Activated T-cell treated with anti-CD3 and anti-CD28 coated beads for 4 hours (primary cell): ENCODE data around the gene WDR7.

Experiments used
- DNase-seq: peaks from one replicate; pipeline ENCODE4 v3.0.0-alpha.2; 2020

WDR7 gene

DNA sequence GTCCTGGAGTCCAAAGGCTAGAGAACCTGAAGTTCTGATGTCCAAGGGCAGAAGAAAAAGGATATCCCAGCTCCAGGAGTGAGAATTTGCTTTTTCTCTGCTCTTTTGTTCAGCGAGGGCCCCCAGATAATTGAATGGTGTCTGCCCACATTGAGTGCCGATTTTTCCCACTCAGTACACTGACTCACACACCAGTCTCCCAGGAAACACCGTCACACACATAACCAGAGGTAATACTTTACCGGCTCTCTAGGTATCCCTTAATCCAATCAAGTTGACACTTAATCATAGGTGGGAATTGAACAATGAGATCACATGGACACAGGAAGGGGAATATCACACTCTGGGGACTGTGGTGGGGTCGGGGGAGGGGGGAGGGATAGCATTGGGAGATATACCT is 161.5 kb downstream of the WDR7 start:
- no peak for DNase-seq

DNA sequence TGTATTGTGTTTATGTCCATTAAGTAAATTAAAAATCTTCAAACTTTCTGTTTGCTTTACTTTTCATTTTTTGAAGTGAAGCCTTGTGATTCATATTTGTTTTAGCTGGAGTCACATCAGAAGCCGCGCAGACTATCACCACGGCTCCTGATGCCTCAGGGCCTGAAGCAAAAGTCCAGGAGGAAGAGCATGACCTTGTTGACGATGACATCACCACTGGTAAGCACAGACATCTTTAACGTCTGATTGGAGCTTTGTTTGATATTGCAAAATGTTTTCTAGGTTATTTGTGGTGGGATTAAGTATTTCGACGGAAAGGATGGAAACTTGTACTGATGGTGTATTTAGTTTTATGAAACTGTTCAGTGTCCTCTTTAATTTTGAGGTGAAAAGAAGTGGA is 164.8 kb downstream of the WDR7 start:
- no peak for DNase-seq

DNA sequence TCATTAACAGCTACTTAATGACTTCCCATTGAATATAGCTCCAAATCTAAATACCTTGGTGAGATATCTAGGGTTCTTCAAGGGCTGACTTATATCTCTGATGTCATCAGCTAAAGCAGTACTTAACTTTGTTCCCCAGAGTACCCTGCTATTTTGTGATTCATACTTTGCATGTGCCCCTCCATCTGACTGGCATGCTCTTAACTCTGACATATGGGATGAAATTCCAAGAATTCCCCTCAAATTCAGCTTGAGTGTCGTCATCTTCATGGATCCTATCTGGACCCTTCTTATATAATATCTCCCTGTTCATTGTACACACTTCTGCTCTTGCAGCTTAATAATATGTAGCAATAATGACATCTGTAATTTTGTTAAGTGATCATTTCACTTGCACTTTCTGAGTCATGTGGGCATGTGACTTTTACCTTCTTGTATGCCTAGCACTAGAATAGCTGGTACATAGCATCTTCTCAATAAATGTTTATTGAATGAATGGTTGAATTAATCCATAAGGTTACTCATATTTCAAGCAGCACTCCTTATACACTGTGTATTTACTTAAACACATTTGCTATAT is 172.9 kb downstream of the WDR7 start:
- no peak for DNase-seq

DNA sequence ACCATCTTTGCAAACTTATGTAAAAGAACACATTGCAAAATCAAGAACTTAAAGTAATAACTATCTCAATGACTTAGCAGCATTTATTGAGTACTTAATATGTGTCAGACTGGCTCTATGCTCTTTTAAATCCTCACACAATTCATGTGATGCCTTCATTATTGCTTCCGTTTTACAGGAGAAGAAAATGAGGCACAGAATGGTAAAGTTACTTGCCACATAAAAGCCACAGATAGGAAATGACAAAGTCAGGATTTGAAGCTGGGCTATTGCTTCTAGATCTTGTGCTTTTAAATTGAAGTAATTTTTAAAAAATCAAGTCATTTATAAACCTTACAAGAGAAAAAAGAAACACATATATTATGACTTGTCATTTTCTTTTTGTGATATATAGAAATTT is 174.2 kb downstream of the WDR7 start:
- DNase-seq, result no peak

DNA sequence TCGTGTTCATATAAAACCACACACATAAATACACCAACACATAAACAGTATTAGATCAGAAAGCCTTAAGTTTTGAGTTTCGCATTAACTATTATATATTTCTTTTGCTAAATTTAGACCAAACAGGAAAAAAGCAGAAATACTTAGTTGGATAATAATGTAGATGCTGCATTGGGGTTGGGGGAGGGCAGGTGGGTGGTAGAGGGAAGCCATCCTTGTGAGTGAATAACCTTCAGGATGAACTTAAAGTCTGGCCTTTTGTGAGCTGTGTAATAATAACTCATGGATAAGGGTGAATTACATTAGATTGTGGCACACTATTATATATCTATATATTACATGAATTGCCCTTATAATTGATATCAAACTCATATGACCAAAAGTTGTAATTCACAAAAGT is 174.7 kb downstream of the WDR7 start:
- no peak for DNase-seq

DNA sequence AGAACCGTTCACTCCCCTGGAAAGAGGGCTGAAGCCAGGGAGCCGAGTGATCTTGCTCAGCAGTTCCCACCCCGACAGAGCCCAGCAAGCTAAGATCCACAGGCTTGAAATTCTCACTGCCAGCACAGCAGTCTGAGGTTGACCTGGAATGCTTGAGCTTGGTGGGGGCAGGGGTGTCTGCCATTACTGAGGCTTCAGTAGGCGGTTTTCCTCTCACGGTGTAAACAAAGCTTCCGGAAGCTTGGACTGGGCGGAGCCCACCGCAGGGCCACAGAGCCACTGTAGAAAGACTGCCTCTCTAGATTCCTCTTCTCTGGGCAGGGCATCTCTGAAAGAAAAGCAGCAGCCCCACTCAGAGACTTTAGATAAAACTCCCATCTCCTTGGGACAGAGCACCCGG is 180.8 kb downstream of the WDR7 start:
- no peak for DNase-seq

DNA sequence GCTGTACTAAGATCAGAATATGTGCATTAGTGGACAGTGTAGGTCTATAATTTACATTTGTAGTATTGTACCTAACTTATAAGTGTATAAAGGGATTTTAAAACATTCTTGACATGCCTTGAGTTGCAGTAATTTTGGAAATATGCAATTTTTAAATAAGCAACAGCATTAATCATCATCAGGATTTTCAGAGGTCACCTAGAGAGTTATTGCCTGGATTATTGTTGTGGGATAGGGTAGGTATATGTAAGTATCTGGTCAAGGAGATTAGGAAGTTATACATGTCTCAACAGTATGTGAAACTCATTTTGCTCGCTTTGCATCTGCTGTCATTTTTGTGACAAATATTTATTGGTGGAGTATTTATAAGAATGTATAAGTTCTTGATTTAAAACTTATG is 184.2 kb downstream of the WDR7 start:
- no peak for DNase-seq

DNA sequence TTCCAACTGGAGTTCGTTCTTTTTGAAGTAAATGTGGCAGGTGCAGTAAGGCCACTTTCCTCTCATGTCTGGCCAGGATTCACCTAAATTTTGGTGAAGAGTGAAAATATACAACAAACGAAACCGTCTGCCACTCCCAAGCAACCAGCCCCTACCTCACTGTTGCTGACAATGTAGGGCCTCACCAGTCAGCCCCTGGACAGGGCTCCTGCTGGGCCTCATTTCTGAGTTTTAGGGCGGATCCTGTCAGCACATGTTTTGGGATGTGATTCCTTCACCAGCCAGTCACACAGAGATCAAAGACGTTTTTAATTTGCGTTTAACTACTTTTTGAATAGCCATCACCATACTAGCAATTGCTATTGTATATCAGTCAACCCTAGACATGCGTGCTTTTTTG is 185.0 kb downstream of the WDR7 start:
- DNase-seq, result no peak

DNA sequence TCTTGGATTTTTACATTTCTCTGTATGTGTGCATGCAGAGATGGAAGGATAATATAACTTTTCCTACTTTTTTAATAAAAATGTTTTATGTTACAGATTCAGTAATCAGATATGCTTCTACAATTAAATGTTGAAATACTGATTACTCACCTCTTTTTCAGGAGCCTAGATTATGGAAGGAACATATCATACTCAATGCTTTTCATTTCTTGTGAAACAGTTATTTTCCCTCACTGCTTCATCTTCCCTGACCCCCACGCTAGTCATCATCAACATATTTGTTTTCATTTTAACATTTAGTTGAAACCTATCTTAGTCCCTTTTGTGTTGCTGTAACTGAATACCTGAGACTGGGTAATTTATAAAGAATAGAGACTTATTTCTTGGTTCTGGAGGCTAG is 190.7 kb downstream of the WDR7 start:
- DNase-seq, result no peak

DNA sequence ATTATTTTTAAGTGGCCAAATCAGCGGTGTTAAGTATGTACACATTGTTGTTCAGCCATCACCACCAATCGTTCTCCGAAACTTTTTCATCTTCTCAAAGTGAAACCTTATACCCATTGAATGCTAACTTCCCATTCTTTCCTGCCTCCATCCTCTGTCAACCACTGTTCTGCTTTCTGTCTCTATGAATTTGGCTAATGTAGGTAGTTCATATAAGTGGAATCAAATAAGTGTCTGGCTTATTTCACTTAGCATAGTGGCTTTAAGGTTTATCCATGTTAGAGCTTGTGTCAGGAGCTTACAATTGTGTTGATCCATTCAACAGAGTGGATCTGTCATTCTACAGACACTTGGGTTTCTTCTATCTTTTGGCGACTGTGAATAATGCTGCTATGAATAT is 192.1 kb downstream of the WDR7 start:
- DNase-seq, result no peak

DNA sequence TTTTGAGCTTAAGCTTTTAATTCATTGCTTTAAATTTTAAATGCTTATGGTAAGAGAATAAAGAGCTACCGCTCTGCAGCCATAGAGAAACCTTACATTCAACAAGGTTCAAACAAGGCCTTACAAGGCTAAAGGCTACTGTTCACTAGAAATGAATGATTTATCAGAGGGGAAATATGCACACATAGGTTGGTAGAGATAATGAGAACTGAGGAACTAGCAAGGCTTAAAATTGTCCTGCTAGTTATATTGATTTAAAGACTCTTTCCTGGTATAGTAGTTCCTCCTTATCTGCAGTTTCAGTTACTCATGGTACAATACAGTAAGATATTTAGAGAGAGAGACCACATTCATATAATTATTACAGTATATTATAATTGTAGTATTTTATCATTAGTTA is 193.4 kb downstream of the WDR7 start:
- DNase-seq, result no peak

DNA sequence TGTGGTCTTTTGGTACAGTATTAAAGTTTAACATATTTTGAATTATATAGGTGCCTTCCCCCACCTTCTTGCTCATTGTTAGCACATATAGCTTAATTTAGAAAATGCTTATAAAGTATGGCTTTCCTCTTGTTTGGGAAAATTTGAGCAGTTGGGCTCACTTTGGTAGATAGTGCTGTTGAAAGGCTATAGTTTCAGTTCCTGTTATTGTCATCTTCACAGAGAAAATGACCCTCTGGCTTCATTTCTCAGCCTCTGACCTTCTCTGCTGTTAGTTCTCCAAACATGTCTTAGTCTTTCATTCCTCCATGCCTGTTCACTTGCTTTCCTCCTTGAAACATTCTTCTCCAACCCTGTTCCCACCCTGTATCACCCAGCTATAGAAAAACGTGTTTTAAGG is 200.6 kb downstream of the WDR7 start:
- DNase-seq, result no peak

DNA sequence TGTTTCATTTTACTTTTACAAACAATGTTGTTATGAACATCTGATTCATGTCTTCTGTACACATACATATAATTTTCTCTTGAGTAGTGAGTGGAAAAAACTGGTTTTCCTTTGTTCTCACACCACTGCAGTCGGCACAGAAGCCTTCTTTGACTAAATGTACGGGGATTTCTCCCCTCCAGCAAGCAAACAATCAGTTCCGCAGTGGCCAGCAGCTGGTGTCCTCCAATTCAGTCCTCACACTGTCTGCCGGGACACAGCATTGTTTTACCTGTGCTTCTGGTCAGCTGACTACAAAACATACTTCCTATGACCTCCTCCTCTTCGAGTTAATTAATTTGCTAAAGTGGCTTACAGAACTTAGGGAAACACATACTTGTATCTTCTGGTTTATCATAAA is 202.8 kb downstream of the WDR7 start:
- no peak for DNase-seq

DNA sequence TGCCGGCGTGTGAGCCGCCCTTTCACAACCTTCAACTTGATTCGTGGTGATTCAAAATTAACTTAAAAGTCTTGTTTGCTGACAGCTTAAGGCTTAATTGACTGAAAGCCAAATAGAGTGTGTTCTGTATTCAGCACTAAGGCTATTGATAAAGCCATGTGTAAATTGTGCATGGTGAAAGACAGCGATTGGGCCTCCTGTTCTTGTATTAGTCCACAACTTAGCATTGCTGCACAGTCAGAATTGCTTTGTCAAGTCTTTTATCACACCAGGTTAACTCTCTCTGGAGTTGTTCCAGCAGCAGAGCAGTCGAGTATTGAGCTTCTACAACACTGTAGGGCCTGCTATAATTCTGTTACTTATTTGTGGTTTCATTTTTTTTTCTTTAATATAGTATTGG is 210.1 kb downstream of the WDR7 start:
- no peak for DNase-seq

DNA sequence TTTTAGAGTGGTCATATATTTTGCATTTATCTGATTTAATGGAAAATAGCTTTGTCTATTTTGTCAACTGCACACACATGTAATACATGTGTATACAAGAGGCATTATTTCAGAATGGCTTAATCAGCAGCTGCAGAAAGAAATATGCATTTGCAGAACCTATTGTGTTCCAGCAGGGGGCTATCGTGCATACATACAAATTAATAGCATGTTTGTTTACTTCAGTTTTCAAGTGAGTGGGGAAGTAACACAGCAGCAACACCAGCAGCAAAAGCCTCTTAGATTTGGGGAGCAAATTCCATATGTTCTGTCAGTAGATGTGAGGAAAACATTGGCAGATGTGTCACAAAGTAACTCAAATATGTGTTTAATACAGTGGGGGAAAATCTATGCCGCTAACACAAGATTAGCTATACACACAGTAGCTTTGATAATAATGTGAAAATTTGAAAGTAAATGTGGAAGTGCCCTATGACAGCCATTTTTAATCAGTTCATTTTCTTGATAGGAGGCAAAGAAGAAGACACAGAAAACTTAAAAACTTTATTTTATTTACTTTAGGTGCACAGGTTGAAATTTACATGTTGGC is 218.1 kb downstream of the WDR7 start:
- no peak for DNase-seq

DNA sequence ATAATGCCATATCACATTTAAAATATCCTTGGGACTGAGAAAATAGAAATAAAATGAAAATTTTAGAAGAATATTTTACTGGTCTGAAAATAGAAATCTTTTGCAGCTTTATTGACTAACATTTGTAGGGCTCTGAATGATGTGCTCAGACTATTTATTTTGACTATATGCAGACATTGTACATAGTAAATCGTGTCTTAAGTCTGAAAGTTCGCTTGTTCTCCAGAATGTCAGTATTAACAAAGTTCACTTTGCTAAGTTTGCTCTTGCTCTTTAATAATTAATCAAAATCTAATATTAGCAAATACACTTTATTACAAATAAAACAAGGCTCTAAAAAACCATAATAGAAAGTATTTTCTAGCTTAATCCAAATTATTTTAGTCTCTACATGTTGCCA is 219.8 kb downstream of the WDR7 start:
- DNase-seq, result no peak

DNA sequence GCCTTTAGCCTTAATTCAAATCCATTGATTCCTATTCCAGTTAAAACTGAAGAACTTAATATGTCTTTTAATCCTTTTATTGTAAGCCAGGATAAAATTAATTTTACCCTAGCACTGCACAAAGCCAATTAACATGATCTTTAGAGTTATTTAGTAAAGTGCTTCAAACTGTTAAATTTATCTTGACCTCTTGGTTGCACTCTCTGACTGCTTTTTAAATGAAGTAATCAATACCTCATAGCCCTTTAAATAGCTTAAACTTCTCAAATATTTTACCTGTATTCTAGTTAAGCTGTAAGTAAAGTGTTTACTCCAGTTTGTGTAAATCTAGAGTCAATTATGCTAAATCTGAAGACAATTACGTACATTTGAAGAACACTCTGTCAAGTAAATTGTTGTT is 221.0 kb downstream of the WDR7 start:
- no peak for DNase-seq

DNA sequence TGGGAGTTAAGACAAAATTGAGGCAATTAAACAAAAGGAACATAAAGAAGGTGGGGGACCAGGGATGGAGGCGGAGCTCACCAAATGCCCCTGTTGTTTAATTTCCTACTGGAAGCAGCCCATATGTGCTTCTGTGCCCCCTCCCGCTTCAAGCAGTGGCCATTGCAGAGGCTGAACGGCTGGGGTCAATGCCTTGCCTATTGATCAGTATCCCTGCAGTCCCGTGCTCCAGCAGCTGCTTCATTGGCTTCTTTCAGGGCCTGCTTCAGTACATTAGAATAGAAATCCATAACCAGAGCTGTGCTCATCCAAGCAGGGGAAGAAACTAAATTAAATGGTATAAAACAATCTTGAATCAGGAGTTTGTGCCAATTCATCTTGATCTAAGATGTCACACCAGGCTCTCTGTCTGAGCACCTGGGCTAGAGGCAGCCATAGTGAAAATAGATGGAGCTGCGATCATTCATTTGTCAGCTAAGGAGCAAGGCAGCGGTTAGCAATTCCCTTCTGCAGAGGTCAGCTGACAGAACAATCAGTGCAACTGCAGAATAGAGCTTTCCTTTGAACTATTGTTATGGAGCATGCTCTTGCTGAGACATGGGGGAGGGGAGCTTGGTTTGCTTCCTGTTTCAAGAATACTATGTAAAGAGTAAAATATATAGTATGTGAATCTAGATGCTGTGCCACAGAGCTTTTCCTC is 222.4 kb downstream of the WDR7 start:
- no peak for DNase-seq

DNA sequence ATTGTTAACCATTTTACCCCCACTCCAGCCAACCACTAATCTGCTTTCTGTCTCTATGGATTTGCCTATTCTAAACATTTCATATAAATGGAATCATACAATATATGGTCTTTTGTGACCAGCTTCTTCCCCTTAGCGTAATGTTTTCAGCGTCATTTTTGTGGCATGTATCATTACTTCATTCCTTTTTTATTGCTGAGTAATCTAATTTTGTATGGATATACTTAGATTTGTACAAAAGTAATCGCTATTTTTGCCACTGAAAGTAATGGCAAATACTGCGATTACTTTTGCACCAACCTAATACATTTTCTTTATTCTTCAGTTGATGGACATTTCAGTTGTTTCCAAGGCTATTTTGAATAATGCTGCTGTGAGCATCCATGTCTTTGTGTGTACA is 227.6 kb downstream of the WDR7 start:
- no peak for DNase-seq

DNA sequence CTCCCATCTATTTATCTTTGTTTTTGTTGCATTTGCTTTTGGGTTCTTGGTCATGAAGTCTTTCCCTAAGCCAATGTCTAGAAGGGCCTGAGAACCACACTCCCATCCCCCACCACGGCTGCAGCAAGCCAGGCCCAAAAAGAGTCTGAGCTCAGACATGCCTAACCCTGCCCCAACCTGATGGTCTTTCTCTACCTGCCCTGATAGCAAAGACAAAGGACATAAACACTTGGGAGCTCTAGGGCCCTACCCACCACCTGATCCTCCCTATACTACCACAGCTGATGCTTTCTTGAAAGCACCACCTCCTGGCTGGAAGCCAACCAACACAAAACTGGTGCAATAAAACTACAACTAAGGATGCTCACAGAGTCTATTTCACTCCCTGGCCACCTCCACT is 233.4 kb downstream of the WDR7 start:
- DNase-seq, result no peak

DNA sequence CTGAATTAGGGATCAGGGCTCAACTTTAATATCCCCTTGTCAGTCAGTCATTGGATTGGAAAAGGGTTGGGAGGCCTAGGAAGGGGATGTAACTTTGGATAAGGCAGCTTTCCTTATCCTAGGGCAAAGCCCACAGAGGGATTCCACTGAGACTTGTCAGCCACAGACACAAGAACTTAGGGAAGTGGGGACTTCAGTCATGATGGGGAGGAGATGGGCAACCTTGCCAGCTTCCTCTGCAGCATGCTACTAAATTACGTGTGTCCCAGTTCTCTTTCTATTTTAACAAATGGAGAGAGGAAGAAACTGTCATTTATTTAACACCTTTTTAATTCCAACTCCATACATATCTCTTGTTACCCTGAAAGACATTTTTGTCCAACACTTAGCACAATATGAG is 237.8 kb downstream of the WDR7 start:
- DNase-seq, result no peak

DNA sequence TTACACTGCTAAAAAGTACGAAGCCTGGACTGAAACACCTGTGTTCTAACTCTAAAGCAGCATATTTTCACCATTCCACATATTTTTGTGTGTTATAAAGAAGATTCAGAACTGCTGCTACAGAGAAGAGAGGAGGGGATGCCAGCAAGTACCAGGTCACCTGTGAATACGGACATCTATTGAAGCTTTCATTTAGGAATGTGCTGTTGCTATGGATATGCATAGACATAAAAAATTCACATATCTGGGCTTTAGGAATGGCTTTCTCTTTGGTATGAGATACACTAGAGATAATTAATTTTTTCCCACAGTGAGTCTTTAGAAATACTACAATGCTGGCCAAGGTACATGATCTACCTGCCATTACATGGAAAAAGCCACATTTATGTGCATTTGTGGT is 238.5 kb downstream of the WDR7 start:
- no peak for DNase-seq

DNA sequence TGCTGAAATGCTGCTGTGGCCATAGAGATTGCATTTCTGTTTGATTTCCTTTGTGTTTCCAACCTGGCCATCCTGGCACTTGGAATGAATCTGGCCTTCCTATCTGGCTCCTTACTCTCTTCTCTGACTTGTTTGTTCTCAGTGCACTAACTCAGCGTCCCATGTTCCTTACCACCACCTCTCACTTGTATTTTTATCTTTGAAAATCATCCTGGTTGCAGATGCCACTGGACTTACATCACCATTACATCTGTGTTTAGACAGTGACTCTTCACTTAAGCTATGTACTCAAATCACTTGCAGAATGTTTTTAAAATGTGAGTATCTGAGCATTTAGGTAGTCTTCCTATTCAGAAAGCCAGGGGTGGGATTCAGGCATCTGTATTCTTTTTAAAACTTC is 239.5 kb downstream of the WDR7 start:
- DNase-seq, result no peak

DNA sequence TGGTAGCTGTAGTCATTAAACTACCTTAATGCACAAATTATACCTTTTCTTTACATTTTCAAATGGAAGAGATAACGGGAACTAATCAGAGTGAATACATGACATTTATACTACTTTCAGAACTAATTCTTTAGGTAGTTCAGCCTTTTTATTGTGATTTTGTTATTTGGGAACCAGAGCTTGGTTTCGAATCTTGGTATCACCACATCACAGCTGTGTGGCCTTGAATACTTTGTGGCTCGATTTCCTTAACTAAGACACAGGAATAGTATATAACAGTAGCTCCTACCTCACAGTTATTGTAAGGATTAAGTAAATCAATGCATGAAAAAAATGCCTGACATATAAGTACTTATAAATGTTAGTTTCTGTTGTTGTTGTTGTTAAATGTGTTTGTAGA is 240.0 kb downstream of the WDR7 start:
- DNase-seq, result no peak

DNA sequence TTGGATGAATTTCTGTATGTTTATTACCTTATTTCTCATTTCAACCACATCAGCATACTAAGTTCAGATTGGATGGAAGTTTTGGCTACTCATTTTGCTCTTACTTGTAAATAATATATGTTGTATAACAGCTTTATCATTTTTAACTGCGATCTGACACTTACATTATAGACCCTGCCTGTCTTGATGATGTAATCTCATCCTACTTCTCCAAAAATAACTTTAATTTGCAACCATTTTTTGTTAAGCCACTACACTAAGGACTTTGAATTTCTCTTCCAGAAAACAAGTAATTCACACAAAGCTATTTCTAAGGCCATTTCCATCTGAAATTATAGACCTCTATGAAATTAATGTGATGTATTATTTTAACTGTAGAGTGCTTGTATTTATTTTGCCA is 240.7 kb downstream of the WDR7 start:
- no peak for DNase-seq
